Heart left ventricle (tissue), 13 donors: ENCODE results near the gene ARHGAP26.

Experiments
- POLR2A ChIP-seq, 2 donors: fragments of 450-650 bp; IDR thresholded peaks; one replicate each; pipeline ENCODE4 v1.6.1; 2017; ENCODE audit warnings: antibody characterized with exemption in 2 of 2, mild to moderate bottlenecking in 2 of 2, moderate library complexity in 2 of 2
- TF ChIP-seq, protein P1 (sequence below), 12 donors: fragments of 200-600 bp; sonication (generic) in 4 of 12; IDR thresholded peaks; one replicate each; pipeline versions ENCODE4 v1.5.0 to v1.8.0; 2018 to 2022; ENCODE audit warnings: antibody characterized with exemption in 12 of 12, mild to moderate bottlenecking in 5 of 12
- donor health status: ischemic (EF 13 %, LVEDD 7.1; RV severe dilation, severe dysfunction).
- donor health status: DM: no; HTN: yes; CAD: no.
- donor health status: DM: no; HTN: no; CAD: no.
- donor health status: ischemic (EF 25% LVEDD 6.9; RV normal size, moderate dysfunction).
- donor health status: ischemic (EF 25% LVEDD 5.7; RV mildly dilated, moderate dysfunction).
- donor health status: ischemic (EF 35%, LVEDD 5.7; RV mildly dilated, moderate dysfunction).
- donor health status: nonischemic (EF 11% LVEDD 7.7; RV severe dilation, severe dysfunction).
- donor health status: DM: yes; HTN: yes; CAD: no.
- donor health status: PGD.
- donor health status: ischemic (EF 29% LVEDD 5.4; RV normal size, mild dysfunction).
- donor health status: nonischemic (EF 23%, LVEDD 6.1; RV moderate dilation, normal function).

DNA sequence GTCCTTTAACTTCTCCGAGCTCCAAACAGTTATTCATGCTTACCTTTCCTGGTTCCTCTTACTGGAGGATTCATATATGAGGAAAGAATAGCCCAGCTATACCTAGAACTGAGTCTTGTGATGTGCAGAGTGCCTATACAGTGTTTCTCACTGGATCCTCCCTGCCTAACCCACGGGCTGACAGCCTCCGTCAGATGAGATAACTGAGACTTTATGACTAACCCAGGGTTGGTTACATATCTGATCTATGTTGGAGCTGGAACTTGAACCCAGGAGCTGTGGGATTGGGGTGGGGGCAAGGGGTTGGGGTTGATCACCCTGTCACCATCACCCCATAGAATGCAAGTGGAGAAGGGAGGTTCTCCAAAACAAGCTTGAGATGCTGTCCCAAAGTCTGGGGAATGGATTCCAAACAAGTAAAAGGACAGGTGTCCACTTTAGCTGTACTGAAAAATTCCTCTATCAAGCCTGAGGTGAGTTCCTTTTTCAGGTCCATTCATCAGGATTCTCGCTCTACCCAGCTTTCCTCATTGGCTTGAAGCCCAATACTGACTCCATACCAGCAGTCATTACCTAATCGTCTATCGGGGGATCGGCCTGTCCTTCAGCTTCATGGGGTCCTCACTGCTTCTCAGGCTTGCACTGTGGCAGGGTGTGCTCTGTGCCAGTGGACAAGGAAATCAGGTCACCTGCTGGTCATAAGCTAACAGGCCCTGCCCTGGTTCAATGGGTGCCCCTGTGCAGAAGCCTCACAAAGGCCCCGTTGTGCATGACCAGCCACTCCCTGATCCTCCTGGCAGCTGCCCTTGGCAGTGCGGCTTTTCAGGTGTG is 100.6 kb downstream of the ARHGAP26 start:
- TF ChIP-seq, protein P1, sequence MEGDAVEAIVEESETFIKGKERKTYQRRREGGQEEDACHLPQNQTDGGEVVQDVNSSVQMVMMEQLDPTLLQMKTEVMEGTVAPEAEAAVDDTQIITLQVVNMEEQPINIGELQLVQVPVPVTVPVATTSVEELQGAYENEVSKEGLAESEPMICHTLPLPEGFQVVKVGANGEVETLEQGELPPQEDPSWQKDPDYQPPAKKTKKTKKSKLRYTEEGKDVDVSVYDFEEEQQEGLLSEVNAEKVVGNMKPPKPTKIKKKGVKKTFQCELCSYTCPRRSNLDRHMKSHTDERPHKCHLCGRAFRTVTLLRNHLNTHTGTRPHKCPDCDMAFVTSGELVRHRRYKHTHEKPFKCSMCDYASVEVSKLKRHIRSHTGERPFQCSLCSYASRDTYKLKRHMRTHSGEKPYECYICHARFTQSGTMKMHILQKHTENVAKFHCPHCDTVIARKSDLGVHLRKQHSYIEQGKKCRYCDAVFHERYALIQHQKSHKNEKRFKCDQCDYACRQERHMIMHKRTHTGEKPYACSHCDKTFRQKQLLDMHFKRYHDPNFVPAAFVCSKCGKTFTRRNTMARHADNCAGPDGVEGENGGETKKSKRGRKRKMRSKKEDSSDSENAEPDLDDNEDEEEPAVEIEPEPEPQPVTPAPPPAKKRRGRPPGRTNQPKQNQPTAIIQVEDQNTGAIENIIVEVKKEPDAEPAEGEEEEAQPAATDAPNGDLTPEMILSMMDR (IDR thresholded peaks at IDR 0.05) = no peak
- no peak for TF ChIP-seq POLR2A (IDR thresholded peaks at IDR 0.05)
